Measurements from ENCODE around the gene CTNNA3.
A peak's percentile ranks its signal among the peaks of the same experiment; 100 is the strongest.
"Not testable (repeated sequence)": the region's sequence is repeated elsewhere in the genome, so short reads cannot be mapped to it uniquely, and the experiment has no call there.

CTNNA3 gene

DNA sequence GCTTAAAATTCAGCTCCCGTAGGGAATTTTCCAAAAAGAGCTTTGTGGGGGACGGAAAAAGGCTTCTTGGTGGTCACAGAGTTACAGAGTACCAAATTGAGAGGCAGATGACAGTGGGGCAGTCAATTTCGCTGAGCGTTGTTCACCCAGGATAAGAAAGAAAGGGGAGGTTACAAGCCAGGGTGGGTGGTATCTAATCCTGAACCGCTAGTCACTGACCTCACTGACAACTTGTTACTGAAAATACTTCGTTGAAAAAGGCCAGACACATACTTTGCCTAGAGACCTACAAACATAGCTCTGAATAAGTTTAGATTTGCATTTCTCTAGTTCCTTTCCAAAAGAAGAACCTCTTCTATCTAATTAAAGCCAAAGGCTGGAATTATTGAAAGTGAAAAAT, at the start of gene CTNNA3:
CTNNA3 (minus strand) TSS at position 167 of the 400 bp plus-strand sequence.
- no peak for DNase-seq

DNA sequence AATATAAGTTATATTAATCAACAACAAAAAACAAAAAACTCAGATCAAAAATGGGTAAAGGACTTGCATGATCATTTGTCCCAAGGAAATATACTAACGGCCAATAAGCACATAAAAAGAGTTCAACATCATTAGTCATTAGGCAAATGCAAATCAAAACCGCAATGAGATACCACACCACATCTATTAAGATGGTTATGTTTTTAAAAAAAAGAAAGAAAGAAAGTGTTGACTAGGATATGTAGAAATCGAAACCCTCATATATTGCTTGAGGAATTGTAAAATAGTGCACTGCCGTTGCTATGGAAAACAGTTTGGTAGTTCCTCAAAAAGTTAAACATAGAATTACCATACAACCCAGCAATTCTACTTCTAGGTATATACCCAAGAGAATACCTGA, 39.4 kb upstream of the CTNNA3 start:
- DNase-seq: no peak

GRCh38 chr10:67733511-67733910, 37.5 kb upstream of the CTNNA3 start:
- no peak for DNase-seq

DNA sequence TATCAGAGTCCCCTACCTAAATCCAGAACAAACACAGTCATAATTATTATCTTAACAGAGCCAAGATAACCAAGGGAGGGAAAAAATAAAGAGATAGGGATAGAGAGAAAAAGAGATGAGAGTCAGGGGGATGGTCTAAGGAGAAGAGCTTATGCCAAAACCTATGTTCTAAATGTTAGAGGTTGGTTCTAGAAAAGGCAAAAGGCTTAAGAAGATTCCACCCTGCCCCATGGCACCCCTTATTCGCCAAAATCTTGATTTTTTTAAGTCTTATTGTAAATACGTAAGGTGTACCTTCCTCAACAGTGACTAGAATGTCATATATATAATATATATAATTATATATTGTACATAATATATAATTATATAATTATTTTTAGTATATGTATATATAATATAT, 29.6 kb upstream of the CTNNA3 start:
- no peak for DNase-seq

GRCh38 chr10:67723601-67724000, 27.6 kb upstream of the CTNNA3 start:
- no peak for DNase-seq

DNA sequence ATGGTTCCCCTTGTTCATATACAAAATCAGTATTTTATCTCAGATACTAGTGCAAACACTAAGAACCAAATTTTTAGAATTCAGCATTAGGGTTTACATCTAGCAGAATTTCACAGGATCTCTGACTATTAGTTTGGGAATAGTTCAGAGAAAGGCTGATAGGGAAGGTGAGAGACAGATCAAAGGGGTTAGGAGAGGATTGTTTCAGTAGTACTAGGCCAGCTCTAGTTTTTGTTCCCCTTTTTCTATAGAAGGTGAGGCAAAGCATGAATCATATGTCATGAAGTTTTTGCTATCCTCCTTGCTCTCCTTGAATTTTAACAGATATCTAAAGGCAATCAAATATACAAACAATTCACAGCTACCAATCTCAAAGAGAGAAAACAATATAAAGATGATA, 26.1 kb upstream of the CTNNA3 start:
- DNase-seq: no peak

GRCh38 chr10:67716455-67716854, 20.5 kb upstream of the CTNNA3 start:
- DNase-seq: not testable (repeated sequence)

DNA sequence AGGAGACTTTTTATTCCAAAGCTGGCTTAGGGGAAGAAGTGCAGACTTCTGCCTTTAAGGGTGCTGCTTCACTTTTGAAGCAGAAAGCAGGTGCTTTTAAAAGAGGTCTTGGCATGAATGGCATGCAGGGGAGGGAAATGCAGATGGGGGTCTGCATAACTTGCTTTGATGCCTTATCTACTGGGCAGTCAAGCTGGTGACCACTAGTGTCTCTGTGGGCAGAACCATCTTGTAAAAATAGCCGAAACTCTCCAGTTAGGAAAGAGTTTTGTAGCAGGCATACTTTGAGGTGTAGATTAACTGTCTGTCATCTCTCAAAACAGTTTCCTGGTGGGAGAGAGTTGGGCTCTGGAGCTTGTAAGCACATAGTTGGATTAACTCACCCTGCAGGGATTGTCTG, 9.9 kb upstream of the CTNNA3 start:
- DNase-seq: no peak

- not testable (repeated sequence) for DNase-seq
Measured at GRCh38 chr10:67699613-67700270, 3.7 kb upstream of the CTNNA3 start.

DNA sequence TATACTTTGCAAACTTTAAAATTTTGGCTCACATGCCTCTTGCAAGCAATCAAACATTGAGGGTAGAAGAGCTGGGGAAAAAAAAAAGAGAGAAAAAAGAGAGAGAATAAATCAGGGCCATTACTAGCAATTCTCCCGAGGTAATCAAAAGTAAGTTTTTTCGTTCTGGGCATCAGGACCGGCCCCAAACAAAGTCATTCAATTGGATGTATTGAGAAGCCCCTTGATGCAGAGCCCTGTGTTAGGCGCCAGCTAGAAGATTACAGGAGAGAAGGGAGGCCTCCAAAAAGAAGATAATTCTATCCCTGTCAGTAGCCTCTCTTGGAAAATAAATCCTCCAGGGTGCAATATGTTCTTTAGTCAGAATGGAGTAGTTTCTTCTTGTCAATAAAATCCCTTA, 2.2 kb upstream of the CTNNA3 start:
- no peak for DNase-seq

- DNase-seq: peak; percentile 38
Measured at GRCh38 chr10:67697724-67698131, 1.7 kb upstream of the CTNNA3 start.

- no peak for DNase-seq
Measured at GRCh38 chr10:67696679-67697078, 684 bp upstream of the CTNNA3 start.

DNA sequence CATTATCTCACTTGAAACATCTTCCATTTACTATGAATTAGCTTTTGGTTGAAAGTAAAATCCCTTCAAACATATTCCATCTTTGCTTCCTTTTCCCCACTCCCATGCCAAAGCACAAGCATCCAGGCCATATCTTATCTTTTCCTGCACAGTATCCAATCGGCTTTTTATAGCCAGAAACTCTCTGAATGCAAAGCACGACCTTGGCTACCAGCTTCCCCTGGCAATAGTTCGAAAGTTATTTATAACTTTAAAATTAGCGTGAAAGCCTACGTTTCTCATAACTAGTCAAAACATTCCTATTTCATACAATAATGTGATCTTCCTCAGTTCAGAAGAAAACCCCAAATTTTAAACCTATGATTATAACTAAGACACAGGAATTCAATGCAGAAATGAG, 440 bp downstream of the CTNNA3 start:
- DNase-seq: no peak

DNA sequence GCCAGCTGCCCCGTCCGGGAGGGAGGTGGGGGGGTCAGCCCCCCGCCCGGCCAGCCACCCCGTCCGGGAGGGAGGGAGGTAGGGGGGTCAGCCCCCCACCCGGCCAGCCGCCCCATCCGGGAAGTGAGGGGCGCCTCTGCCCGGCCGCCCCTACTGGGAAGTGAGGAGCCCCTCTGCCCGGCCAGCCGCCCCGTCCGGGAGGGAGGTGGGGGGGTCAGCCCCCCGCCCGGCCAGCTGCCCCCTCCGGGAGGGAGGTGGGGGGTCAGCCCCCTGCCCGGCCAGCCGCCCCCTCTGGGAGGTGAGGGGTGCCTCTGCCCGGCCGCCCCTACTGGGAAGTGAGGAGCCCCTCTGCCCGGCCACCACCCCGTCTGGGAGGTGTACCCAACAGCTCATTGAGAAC, 4.1 kb downstream of the CTNNA3 start:
- DNase-seq: not testable (repeated sequence)

DNA sequence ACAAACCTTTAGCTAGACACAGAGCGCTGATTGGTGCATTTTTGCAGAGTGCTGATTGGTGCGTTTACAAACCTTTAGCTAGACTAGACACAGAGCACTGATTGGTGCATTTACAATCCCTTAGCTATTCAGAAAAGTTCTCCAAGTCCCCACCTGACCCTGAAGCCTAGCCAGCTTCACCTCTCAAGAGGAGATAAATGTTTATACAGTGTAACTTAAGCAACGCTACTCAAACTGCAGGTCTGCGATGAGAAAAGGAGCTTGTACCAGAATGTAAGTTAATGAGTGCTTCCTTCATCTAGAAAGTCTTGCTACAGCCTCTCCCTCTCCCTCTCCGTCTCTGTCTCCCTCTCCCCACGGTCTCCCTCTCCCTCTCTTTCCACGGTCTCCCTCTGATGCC, 5.5 kb downstream of the CTNNA3 start:
- not testable (repeated sequence) for DNase-seq

DNA sequence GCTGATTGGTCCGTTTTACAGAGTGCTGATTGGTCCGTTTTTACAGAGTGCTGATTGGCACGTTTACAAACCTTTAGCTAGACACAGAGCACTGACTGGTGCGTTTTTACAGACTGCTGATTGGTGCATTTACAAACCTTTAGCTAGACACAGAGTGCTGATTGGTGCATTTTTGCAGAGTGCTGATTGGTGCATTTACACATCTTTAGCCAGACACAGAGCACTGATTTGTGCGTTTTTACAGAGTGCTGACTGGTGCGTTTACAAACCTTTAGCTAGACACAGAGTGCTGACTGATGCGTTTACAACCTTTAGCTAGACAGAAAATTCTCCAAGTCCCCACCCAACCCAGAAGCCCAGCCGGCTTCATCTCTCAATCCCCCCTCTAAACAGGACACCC, 11.9 kb downstream of the CTNNA3 start:
- DNase-seq: not testable (repeated sequence)

DNA sequence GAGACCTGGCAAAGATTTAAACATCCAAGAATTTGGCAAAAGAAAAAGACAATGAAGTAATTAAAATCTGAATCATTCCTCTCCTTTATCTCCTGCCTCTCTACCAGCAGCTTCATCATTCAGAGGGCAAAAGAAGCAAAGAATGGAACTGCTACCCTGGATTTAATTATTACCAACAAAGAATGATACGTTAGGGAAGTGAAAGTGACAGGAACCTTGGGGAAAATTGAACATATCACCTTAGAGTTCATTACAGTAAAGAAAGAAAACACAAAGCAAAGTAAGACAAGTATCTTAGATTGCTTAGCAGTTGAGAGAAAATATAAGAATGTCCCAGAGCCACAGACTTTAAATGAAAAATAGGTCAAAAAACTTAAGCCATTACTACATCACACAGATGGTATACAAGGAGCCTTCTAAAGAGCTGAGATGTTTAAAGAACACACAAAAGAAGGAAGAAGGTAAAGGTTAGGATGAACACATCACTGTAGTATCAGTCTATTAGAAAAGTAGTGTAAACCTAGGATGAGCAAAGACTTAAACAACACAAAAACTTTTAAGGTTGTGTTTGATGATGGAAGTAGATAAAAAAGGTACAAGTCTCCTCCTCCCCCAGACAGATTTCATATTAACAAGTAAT, 17.5 kb downstream of the CTNNA3 start:
- no peak for DNase-seq

GRCh38 chr10:67676208-67676825, 19.7 kb downstream of the CTNNA3 start:
- DNase-seq: no peak

DNA sequence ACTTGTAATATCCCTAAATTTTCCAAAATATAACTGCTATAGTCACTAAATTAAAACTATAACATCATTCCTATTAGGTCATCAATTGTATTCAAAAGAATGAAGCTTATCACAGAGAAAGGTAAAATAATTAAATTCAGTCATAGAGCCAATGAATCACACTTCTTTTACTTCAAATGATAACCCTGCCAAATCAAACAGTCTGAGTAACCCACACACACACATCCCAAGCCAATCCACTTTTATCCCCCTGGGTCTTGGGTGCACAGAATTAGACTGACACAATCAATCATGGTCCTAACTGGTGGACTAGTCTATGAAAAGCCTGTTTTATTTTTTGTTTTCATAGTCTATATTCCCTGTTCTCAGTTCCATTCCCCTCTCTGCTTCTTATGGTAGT, 25.6 kb downstream of the CTNNA3 start:
- DNase-seq: no peak

DNA sequence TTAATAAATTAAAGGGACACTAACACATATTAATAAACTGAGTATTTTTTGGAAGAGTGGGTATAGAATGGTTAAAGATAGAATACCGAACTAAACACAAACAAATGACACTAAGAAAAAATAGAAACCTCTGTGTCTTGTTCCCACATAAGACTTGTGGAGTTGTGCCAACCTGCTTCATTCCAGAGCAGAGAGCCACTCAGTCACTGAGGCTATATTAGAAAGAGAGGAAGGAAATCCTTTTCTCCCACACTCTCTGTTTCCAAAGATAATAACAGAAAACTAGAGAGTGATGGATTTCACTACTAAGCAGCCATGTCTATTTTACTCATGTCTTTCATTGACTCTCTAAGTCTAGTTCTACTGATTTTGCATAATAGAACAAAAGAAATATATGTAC, 26.0 kb downstream of the CTNNA3 start:
- DNase-seq: no peak

- no peak for DNase-seq
Measured at GRCh38 chr10:67668448-67668847, 27.5 kb downstream of the CTNNA3 start.

GRCh38 chr10:67667035-67667425, 29.0 kb downstream of the CTNNA3 start:
- no peak for DNase-seq

GRCh38 chr10:67666416-67667034, 29.5 kb downstream of the CTNNA3 start:
- no peak for DNase-seq

GRCh38 chr10:67665491-67665890, 30.5 kb downstream of the CTNNA3 start:
- DNase-seq: no peak
